GM10266 (cell line): Measurements from ENCODE around the gene FAM170B.

Source experiments
- DNase-seq: peaks from one replicate; pipeline ENCODE4 v3.0.0; 2012; ENCODE audit errors: extremely low spot score
- TF ChIP-seq, protein P1 (sequence below): IDR thresholded peaks from 2 replicates; pipeline ENCODE4 v1.5.1; 2012; ENCODE audit warnings: mild to moderate bottlenecking, low read depth; ENCODE audit not compliant: control insufficient read depth, insufficient read depth; ENCODE audit errors: missing control alignments

Gene FAM170B

DNA sequence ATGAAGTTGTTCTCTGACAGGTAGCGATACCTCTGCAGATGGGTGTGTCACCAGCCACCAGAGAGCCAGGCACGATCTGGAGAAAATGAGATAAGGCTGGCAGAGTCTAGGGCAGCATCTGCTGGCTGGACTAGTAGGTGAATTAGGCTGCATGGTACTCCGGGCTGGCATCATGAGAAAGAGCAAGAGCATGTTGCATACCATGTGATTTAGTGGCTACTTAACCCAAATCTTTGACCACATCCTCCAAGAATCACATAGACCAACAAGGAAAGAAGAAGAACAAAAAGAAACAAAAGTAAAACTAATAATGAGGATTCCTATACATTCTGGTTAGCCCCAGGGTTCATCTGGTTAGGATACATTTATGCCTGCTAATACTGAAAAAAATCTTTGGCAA is 23.4 kb upstream of the FAM170B start:
- TF ChIP-seq, protein P1, sequence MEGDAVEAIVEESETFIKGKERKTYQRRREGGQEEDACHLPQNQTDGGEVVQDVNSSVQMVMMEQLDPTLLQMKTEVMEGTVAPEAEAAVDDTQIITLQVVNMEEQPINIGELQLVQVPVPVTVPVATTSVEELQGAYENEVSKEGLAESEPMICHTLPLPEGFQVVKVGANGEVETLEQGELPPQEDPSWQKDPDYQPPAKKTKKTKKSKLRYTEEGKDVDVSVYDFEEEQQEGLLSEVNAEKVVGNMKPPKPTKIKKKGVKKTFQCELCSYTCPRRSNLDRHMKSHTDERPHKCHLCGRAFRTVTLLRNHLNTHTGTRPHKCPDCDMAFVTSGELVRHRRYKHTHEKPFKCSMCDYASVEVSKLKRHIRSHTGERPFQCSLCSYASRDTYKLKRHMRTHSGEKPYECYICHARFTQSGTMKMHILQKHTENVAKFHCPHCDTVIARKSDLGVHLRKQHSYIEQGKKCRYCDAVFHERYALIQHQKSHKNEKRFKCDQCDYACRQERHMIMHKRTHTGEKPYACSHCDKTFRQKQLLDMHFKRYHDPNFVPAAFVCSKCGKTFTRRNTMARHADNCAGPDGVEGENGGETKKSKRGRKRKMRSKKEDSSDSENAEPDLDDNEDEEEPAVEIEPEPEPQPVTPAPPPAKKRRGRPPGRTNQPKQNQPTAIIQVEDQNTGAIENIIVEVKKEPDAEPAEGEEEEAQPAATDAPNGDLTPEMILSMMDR, result no peak
- no peak for DNase-seq

DNA sequence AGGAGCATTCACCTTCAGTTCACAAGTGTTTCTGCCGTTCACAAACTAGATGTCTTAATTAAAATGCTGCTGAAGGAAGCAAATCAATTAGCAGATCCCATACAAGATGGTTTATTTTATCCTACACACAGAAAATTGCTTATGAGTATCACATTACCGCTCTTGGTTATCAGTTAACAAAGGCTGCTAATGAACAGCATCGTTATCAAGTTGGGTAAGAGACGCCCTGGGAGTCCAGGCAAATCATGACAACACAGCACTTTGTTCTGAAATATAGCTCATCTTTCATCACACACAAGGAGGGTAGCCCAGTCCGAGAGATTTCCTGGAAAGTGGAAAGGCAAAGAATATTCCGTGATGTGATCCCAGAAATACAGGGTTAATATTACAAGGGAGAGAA is 20.8 kb upstream of the FAM170B start:
- TF ChIP-seq, protein P1, result no peak
- DNase-seq, result no peak

DNA sequence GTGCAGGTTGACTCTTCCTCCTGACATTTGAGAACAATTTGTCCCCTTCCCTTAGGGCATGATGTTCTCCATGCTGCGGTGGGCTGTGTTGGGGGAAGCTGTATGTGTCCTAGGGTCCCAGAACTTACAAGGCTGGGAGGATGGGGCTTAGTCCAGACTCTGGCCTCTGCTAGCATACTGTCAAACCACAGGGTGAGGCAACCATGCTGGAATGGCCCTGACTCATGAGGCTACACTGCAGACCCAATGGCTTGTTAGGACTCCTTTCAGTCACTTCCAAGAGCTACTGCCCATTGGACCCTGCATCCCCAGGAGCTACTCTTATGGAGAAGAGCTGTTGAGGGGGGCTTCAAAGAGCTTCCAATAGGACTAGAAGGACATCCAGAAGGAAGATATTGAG is 20.1 kb upstream of the FAM170B start:
- DNase-seq, result no peak
- TF ChIP-seq, protein P1, result no peak

GRCh38 chr10:49153115-49153514 is 19.3 kb upstream of the FAM170B start:
- TF ChIP-seq, protein P1, result no peak
- no peak for DNase-seq

- TF ChIP-seq, protein P1, result no peak
- no peak for DNase-seq
Observed at GRCh38 chr10:49152663-49153062, 18.8 kb upstream of the FAM170B start.

DNA sequence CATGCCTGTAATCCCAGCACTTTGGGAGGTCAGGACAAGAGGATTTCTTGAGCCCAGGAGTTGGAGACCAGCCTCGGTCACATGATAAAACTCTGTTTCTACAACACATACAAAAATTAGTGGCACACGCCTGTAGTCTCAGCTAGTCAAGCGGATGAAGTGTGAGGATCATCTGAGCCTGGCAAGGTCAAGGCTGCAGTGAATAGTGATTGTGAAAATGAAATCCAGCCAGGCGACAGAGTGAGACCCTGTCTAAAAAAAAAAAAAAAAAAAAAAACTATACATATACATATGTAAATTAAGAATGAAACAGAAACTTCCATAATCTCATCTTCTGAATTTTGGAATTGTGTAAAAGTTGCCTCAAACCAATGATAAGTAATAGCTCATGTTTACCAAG is 18.2 kb upstream of the FAM170B start:
- no peak for DNase-seq
- TF ChIP-seq, protein P1, result no peak

DNA sequence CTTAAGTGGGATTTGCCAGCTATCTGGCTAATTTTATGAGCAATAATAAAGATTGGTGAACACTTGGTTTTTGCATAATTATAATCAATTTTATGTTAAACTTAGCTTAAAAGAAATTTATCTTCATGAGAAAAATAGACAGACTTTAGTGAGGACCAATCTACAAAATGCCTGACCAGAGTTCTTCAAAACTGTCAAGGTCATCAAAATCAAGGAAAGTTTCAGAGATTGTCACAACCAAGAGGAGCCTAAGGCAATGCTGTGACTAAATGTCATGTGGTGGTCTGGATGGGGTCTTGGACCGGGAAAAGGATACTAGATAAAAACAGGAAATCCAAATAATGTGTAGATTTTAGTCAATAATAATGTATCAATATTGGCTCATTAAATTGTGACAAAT is 17.7 kb upstream of the FAM170B start:
- no peak for DNase-seq
- TF ChIP-seq, protein P1, result no peak

DNA sequence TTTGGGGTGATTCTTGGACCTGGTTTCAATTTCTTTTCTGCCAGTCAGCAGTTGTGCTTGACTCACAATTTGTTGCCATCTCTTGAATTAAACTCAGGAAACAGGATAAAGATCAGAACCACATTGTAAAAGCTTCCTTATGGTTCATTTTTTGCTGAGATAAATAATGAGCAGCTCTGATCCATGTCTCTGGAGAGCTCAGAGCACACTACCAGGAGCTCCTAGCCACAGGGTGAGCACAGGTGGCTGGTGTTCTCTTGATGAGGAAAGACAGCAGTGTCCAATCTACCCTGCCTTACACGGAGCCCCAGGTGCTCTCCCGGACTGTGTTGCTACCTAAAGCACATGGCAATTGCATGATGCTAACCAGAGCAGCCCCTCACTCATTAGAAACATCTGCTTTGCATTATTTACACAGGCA is 17.2 kb upstream of the FAM170B start:
- TF ChIP-seq, protein P1, result no peak
- no peak for DNase-seq
